IMR-90 (cell line): Measurements from ENCODE around the gene ABCC4.

Experiments
- BHLHE40 ChIP-seq: fragments of 150-350 bp; IDR thresholded peaks from 2 replicates; pipeline ENCODE4 v1.6.1; 2016; ENCODE audit warnings: mild to moderate bottlenecking, low read depth, low read length
- CEBPB ChIP-seq: IDR thresholded peaks from 2 replicates; pipeline ENCODE4 v1.6.1; 2012; ENCODE audit warnings: low read depth, low read length, improper control_type of control experiment
- CHD1 ChIP-seq: IDR thresholded peaks from 2 replicates; pipeline ENCODE4 v1.6.1; 2012; ENCODE audit warnings: low read depth, low read length, improper control_type of control experiment
- ELK1 ChIP-seq: fragments of 150-350 bp; IDR thresholded peaks from 2 replicates; pipeline ENCODE4 v1.6.1; 2016; ENCODE audit warnings: low read depth, mild to moderate bottlenecking, low read length, moderate library complexity, borderline replicate concordance
- FOS ChIP-seq: fragments of 150-350 bp; IDR thresholded peaks from 2 replicates; pipeline ENCODE4 v1.6.1; 2016; ENCODE audit warnings: low read depth, low read length
- MAZ ChIP-seq: IDR thresholded peaks from 2 replicates; pipeline ENCODE4 v1.6.1; 2012; ENCODE audit warnings: low read depth, mild to moderate bottlenecking, low read length, improper control_type of control experiment, moderate library complexity, borderline replicate concordance
- MXI1 ChIP-seq: IDR thresholded peaks from 2 replicates; pipeline ENCODE4 v1.6.1; 2012; ENCODE audit warnings: low read depth, mild to moderate bottlenecking, low read length, moderate library complexity, borderline replicate concordance
- NFE2L2 ChIP-seq: fragments of 150-350 bp; IDR thresholded peaks from 2 replicates; pipeline ENCODE4 v1.6.1; 2016; ENCODE audit warnings: low read depth, mild to moderate bottlenecking, low read length
- POLR2A ChIP-seq: IDR thresholded peaks from 2 replicates; pipeline ENCODE4 v1.6.1; 2012; ENCODE audit warnings: mild to moderate bottlenecking, low read depth, low read length
- RAD21 ChIP-seq: IDR thresholded peaks from 2 replicates; pipeline ENCODE4 v1.6.1; 2012; ENCODE audit warnings: low read length, improper control_type of control experiment
- RFX5 ChIP-seq: IDR thresholded peaks from 2 replicates; pipeline ENCODE4 v1.8.0; 2012; ENCODE audit warnings: low read depth, mild to moderate bottlenecking, low read length, moderate library complexity
- SMC3 ChIP-seq: fragments of 150-350 bp; IDR thresholded peaks from 2 replicates; pipeline ENCODE4 v1.6.1; 2016; ENCODE audit warnings: low read depth, mild to moderate bottlenecking, antibody characterized with exemption, low read length, moderate library complexity
- USF2 ChIP-seq: fragments of 150-350 bp; IDR thresholded peaks from 2 replicates; pipeline ENCODE4 v1.6.1; 2017; ENCODE audit warnings: mild to moderate bottlenecking, antibody characterized with exemption, low read length, low read depth
- TF ChIP-seq, protein P1 (sequence below): conservative IDR thresholded peaks from 2 replicates; pipeline ENCODE4 v1.5.1; 2012; ENCODE audit warnings: mild to moderate bottlenecking, low read depth, low read length, improper control_type of control experiment

- TF ChIP-seq FOS (no peak), CEBPB (no peak), POLR2A (no peak), SMC3 (peak; percentile 96), RFX5 (no peak), CHD1 (no peak), BHLHE40 (no peak), MXI1 (no peak), MAZ (no peak), RAD21 (peak; percentile 94), USF2 (no peak), ELK1 (no peak), NFE2L2 (no peak)
- TF ChIP-seq, protein P1, sequence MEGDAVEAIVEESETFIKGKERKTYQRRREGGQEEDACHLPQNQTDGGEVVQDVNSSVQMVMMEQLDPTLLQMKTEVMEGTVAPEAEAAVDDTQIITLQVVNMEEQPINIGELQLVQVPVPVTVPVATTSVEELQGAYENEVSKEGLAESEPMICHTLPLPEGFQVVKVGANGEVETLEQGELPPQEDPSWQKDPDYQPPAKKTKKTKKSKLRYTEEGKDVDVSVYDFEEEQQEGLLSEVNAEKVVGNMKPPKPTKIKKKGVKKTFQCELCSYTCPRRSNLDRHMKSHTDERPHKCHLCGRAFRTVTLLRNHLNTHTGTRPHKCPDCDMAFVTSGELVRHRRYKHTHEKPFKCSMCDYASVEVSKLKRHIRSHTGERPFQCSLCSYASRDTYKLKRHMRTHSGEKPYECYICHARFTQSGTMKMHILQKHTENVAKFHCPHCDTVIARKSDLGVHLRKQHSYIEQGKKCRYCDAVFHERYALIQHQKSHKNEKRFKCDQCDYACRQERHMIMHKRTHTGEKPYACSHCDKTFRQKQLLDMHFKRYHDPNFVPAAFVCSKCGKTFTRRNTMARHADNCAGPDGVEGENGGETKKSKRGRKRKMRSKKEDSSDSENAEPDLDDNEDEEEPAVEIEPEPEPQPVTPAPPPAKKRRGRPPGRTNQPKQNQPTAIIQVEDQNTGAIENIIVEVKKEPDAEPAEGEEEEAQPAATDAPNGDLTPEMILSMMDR = peak; percentile 91
These were observed 109.3 kb downstream of the ABCC4 start for GRCh38 chr13:95191821-95192563.
